ENCODE measurements around the gene CAVIN1. TPM values are rescaled to one million over a fixed set of nuclear protein-coding genes. Genes with fewer than 3 reads are reported as not detected.

CAVIN1 gene
- total RNA-seq = 10 to 100 TPM; 16.3 to 94.9 (median 35.9) TPM

GRCh38 chr17:42422958-42423712, at the start of gene CAVIN1:
Gene CAVIN1, minus strand, starts transcription at chr17:42423256. Its CDS starts 159 bp downstream, at chr17:42423097.
- Histone ChIP-seq H3K27me3 (no peaks in the 10 kb centered on the region), H3K4me3 (peak within 1 kb of the TSS; percentile 35 to 66 (median 56)), H3K27ac (peak within 1 kb of the TSS; percentile 71 to 90 (median 80)), H3K4me1 (peaks cover 0 to 32% (median 9%) of the 10 kb centered on the region in 4 donors), H3K9me3 (no peaks in the 10 kb centered on the region), H3K36me3 (no peaks in the 10 kb centered on the region)
- TF ChIP-seq POLR2A (IDR thresholded peaks at IDR 0.05) = peak; percentile 48 to 62
- TF ChIP-seq CTCF (IDR thresholded peaks at IDR 0.05) = no peak
- DNase-seq = peak; percentile 52 to 93 (median 88)

GRCh38 chr17:42467889-42468288, 44.8 kb upstream of the CAVIN1 start:
- TF ChIP-seq POLR2A (IDR thresholded peaks at IDR 0.05) (no peak), CTCF (IDR thresholded peaks at IDR 0.05) (no peak)
- no peak overlapping the region for H3K27ac ChIP-seq
- no peak for DNase-seq
- no peaks in the 10 kb centered on the region for H3K9me3 ChIP-seq
- peaks cover 0 to 13% (median 0%) of the 10 kb centered on the region in 4 donors for H3K4me1 ChIP-seq
- H3K27me3 ChIP-seq = no peaks in the 10 kb centered on the region
- H3K36me3 ChIP-seq = peaks cover 0 to 81% (median 0%) of the 10 kb centered on the region in 3 donors
- no peak overlapping the region for H3K4me3 ChIP-seq

GRCh38 chr17:42463976-42464400, 40.9 kb upstream of the CAVIN1 start:
- H3K27ac ChIP-seq = peak overlapping the region in 1 of 4 donors; percentile 39
- no peak for TF ChIP-seq CTCF (IDR thresholded peaks at IDR 0.05)
- TF ChIP-seq POLR2A (IDR thresholded peaks at IDR 0.05) = no peak
- no peaks in the 10 kb centered on the region for H3K27me3 ChIP-seq
- no peaks in the 10 kb centered on the region for H3K9me3 ChIP-seq
- H3K4me3 ChIP-seq = peak overlapping the region in 1 of 4 donors; percentile 17
- H3K36me3 ChIP-seq = peaks cover 0 to 48% (median 0%) of the 10 kb centered on the region in 3 donors
- H3K4me1 ChIP-seq = peaks cover 0 to 30% (median 0%) of the 10 kb centered on the region in 4 donors
- no peak for DNase-seq

DNA sequence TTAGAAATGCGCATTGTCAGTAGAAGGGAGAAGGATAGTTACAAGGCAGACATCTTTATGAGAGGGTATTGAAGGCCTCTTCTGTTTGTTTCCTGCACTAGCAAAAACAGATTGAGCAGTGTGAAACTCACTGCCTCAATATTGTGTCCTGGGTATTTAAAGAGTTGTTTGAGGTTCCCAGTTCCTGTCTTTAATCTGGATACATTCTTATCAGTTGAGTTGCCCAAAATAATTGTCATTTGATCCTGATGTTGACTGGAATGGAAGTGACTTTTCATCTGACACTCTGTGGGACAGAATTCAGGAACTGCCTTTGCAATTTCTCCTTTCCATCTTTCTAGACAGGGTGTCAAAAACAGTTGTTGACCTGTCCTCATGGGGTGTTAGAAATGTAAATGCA, 37.3 kb upstream of the CAVIN1 start:
- peak overlapping the region in 3 of 4 donors; percentile 91 to 97 (median 94) for H3K27ac ChIP-seq
- peaks cover 0 to 42% (median 11%) of the 10 kb centered on the region in 4 donors for H3K4me1 ChIP-seq
- TF ChIP-seq POLR2A (IDR thresholded peaks at IDR 0.05) (no peak), CTCF (IDR thresholded peaks at IDR 0.05) (no peak)
- H3K27me3 ChIP-seq = no peaks in the 10 kb centered on the region
- no peak for DNase-seq
- peak overlapping the region in 2 of 4 donors; percentile 67 to 85 for H3K4me3 ChIP-seq
- H3K36me3 ChIP-seq = peaks cover 0 to 13% (median 0%) of the 10 kb centered on the region in 3 donors
- H3K9me3 ChIP-seq = no peaks in the 10 kb centered on the region

DNA sequence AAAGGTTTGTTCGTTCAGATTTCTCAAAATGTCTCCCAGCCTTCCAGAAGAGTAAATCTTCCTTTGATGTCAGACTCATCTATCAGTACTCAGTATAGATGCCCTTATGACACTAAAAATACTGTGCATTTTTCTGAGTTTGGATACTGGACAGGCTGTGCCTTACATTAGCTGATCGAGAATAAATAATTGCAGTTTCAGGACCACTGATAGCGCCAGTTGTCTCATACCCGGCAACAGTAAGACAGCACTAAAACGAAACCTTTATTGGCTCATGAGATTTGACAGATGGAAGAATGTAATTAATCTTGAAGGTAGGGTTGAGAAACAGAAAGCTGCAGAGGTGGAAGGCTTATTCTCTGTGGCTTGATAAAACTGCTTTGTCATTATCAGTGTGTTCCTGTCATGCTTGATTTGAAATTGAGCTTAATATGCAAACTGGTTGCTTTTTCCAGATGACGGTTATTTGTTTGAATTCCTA, 36.8 kb upstream of the CAVIN1 start:
- Histone ChIP-seq H3K4me1 (peaks cover 0 to 37% (median 11%) of the 10 kb centered on the region in 4 donors), H3K4me3 (peak overlapping the region; percentile 59 to 85 (median 76)), H3K36me3 (peaks cover 0 to 8% (median 0%) of the 10 kb centered on the region in 3 donors), H3K27me3 (no peaks in the 10 kb centered on the region), H3K9me3 (no peaks in the 10 kb centered on the region), H3K27ac (peak overlapping the region; percentile 87 to 97 (median 92))
- TF ChIP-seq POLR2A (IDR thresholded peaks at IDR 0.05) (no peak), CTCF (IDR thresholded peaks at IDR 0.05) (no peak)
- no peak for DNase-seq

Data from Peyer's patch (tissue), 4 donors.